HL-60/S4 (cell line): Measurements from ENCODE around the gene SH3RF3.

Source experiments
- in situ Hi-C: fragments of 300-500 bp; cut with MboI; formaldehyde crosslinking; loops from 2 replicates; pipeline ENCODE4 v1.14.3; 2022; ENCODE audit warnings: low sequenced_read_pairs

SH3RF3 gene

DNA sequence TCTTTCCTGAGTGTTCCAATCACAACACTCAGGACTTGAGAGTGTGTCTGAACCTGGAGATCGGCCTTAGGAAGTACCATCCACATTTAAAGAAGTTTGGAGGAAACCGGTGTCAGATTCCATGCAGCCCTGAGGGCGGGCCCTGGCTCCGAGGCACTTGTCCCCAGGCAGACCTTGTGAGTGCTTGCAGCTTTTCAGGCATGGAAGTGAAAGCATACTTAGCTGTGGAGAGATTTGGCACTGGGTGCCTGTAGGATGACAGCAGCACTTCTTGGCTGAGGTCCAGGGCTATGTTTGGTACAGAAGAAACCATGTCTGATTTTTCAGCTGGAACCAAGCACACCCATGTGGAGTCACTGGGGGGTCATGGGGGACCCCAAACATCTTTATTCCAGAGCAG, 253.9 kb downstream of the SH3RF3 start:
- in situ Hi-C loops: no loop called here

DNA sequence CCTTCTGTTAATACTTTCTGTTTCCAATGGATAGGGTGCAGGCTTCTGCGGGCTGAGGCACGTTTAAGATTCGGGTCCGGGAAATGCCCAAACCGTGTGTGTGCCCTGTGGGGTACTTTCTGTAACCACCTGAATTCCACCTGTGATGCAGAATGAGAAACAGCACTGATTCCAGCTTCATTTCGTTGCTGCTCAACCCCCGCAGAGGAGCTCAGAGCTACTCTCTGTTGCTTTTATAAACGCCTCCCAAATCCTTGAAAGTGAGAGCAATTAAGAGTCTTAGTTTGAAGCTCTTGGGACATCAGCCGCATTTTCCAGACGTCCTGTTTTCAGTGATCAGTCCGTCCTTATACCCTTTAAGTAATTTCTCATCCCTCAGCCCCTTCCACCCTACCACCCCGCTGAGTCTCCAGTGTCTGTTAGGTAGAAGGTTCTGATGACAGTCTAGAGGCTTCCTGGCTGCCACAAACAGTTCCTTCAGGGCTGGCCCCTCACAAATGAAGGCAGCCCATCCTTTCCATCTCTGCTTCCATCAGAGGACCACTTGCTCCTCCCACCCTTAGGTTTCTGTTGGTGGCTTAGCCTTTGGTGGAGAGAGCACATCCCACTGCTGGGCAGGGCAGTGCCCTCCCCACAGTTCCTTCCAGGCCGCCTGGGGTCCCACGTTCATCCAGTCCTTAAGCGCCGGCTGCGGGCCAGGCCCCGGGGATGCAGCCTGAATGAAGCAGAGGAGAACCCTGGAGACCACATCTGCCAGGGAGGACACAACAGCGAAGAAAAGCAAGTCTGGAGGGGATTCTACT, 254.7 kb downstream of the SH3RF3 start:
- in situ Hi-C loops: no loop called here

DNA sequence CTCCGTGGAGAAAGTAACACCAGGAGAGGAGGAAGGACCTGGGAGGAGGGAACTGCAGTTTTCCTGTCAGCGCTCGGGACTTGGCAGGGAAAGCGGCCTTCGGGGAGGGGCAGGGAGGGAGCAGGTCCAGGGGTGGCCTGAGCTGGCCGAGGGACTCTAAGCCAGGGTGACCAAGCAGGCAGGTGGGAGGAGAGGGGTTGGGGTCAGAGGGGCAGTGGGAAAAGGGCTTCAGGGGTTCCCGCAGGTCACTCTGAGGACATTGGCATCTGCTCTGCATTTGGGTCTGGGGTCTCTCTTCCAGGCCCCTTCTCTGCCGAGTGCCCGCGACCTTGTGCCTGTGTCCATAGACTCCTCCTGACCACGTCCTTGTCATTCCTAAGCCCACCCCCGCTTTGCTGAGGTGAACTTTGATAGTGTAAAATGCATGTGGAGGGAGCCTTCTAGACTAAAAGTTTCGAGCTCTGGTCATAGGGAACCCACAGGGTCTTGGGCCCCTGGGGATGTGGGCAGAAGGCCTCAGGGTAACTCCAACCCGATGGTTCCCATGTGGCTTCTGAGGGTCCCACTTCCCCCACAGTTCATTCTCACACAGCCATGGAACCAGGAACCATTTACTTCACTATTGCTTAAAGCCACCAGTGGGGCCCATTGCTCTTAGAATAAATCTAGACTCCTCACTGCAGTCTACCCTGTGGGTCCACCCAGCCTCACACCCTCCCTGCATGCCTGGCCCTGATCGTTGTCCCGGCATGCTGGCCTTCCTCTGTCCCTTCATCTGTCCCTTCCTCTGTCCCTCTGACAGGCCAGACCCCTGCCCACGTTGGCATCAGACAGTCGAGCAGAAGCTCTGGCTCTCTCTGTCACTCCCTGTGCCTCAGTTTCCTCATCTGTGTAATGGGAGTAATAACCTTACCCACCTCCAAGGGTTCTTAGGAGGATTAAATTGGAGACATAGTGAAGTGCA, 255.6 kb downstream of the SH3RF3 start:
- in situ Hi-C loops: no loop called here

DNA sequence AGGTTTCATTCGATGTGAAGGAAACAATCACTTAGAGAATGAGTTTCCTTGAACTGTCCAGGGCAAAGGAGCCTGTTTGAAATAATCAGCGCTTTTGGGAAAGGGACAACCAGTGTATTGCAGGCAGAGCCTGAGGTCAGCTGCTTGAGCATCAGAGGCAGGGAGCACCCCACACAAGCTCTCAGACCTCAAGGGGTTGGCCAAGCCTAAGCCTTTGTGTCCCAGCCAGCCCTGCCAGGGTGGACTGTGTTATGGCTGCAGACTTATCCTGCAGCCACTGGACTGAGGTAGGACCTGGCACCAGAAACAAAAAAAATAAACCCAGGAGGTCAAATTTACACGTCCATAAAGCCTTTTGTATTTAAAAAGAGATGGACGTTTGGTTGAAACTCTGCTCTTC, 256.5 kb downstream of the SH3RF3 start:
- in situ Hi-C loops: no loop called here

DNA sequence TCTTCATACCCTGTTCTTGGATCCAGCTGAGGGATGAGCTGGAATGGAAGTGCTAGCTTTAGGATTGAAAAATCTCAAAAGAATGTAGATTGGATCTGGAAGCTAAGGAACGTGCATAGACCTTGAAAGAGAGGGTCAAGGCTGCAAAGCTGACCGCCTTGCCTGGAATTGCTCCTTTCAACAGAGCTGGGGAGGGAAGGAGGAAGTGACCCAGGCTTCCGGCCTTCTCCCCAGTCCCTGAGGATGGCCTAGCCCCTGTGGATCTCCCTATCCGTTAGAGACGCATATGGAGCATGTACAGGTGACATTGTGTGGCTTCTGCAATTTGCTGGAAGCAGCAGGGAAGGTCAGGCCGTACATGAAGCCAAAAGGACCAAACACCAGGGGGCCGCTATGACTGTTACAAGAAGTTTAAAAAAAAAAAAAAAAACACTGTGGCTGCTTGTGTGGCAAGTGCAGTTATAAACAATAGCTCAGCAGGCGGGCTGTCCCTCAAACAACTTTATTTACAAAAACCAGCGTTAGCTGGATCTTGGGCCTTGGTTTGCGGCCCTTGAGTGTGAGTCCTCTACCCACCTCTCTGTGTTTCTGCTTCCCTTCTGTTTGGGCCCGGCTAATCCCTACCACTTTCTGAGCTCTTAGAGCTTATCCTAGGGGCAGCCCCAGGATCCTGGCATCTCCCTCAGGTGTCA, 257.1 kb downstream of the SH3RF3 start:
- in situ Hi-C loops: no loop called here

DNA sequence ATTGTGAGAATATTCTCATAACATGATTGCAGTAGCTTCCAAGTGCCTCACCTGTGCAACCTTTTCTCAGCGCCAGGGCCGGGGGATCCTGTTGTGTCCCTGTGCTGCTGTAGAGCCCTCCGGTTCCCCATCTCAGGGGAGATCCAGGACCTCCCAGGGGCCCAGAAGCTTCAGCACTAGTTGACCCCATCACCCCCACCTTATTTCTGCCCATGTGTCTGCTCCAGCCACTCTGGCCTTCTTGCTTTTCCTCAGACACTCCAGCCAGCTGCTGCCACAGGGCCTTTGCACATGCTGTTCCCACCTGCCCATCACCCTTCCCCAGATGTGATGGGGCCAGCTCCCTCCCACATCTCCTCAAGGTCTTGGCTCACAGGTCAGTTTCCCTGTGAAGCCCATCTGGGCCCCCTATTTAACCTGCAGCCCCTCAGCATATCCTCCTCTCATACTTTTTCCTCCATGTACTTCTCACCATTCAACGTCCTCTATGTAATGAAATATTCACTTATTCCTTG, 258.3 kb downstream of the SH3RF3 start:
- in situ Hi-C loops: no loop called here

DNA sequence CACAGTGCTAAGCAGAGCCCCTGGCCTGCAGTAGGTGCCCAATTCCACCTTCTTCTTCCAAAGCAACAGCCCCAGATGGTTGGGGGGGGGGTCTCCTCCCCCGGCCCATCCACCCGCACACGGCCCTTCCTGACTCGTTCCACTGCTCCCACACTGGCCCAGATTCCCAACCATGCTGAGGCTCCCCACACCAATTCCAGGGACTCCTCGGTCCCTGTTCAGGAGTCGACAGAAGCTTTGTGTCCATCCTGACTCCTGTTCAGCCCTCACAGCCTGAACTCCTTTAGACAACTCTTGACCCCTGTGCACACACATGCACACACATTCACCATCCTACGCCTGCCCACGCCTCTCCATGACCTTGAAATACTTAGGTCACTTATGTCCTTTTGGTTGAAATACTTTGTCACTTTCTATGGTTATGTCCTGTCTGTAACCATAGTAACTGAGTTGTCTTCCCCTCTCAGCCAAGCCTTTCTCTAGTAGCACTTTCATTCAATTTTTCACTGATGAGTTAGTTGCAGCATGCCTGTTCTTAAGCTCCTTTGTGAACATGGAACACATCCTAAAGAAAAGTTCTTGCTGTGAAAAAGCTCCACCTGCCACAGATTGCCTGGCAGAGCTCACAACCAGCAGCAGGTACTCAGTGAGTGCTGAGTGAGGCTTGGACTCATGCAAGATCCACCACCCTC, 258.9 kb downstream of the SH3RF3 start:
- in situ Hi-C loops: no loop called here

DNA sequence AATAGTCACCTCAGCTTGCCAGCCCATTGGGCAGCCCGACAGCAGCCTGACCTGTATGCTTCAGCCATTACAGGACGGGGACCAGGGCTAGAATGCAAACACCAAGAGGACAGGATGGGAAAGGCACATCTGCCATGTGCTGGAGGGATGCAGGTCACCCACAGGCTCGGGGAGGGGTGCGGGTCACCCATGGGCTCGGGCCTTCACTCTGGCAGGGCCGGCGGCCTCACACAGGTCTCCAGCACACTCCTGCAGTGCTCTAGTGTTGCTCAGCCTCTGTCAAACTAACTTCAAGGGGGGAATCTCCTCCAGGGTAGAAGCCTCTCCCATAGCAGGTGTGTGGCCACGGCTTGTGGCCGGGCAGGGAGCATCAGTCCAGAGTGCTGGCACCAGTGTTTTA, 262.2 kb downstream of the SH3RF3 start:
- in situ Hi-C loops: no loop called here

DNA sequence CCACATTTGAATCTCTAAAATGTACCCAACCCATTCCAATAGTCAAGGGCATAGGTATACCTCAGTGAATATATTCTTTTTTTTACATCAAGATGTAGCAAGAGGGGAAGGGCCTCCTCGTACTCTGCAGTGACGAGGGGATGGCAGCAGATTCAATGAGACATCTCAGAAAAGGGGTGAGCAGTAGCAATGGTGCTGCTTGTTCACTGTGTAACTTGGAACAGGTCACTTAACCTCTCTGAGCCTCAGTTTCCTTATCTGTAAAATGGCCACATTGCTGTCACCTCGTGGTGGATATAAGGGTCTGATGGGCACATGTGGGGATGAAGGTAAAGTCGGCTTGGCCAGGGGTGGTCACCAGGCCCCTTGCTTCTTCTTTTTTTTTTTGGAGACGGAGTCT, 263.1 kb downstream of the SH3RF3 start:
- in situ Hi-C loops: no loop called here

DNA sequence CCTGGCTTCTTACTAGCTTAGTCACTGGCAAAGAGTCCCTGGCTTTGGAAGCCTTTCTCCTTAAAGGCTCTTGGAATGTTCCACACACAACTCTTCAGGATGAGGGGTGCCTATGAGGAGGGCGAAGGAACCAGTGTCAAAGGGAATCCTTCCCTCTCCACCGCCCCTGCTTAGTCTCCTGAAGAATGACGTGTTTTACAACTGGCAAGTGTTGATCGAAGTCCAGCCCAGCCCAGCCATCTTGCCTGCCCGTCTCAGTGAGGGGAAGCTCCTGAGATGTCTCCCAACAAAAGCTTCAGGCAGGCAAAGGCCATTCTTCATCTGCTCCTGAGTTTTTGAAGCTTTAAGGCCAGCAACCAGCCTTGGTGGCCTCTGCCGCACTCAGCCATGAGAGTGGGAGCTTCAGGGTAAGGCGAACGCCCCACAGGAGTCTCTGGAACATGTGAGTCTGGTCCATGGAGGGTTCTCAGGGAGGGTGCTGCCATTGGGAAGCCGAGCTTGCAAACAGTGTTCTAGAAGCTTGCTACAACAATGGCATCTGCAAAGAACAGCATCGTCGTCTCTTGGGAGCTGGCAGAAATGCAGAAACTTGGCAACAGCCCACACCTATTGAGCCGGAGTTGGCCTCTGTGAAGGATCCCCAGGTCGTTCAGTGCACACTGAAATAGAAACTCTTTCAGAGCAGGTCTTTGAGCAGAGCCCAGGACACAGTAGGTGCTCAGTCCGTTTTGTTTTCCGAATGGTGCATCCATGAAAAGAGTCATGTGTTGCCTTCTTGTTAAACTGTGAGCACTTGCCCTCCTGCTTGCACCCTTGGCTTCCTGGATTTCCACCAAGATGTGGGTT, 264.0 kb downstream of the SH3RF3 start:
- in situ Hi-C loops: no loop called here

DNA sequence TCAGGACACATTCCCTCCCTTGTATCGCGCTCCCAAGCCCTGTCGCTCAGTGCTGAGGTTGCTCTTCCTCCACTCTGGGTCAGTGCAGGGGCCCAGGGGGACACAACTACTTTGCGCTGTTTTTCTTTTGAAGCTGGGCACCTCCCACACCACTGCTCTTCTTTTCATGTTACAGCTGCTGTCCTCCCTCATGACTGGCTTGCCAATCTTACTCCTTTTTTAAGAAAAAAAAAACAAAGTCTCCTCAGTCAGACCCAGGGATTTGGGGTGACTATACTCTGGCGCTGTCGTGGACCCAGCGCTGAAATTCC, 264.6 kb downstream of the SH3RF3 start:
- in situ Hi-C loops: no loop called here

DNA sequence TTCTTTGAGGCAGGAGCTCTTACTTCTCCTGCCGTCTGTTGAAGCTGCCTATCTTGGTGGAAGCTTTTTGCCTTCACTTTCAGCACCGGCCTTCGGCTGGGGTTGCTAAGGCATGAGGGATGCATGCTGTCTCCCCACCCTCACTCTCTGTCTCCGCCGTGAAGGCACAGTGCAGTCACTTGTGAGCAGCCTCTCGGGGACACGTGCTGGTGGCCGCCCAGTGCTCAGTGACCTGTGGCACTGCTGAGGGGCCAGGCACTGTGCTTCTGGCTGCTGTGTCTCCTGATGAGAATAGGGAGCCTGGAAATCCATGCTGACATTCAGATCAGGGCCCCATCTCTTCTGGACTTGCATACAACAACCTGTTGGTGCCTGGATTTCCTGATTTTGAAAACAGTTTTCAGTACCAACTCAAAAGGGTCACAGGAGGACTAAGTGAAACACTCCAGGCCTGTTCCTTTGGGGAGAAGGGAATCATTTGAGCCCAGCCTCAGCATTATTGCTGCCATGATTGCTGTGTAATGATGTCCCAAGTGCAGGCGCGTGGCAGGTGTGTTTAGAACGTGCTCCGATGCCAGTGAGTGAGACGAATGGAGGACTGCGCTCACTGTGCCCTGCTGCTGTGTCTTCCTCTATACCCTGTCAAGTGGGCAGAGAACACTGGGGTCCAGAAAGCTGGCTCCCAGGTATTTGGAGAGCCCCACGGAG, 266.6 kb downstream of the SH3RF3 start:
- in situ Hi-C loops: no loop called here

DNA sequence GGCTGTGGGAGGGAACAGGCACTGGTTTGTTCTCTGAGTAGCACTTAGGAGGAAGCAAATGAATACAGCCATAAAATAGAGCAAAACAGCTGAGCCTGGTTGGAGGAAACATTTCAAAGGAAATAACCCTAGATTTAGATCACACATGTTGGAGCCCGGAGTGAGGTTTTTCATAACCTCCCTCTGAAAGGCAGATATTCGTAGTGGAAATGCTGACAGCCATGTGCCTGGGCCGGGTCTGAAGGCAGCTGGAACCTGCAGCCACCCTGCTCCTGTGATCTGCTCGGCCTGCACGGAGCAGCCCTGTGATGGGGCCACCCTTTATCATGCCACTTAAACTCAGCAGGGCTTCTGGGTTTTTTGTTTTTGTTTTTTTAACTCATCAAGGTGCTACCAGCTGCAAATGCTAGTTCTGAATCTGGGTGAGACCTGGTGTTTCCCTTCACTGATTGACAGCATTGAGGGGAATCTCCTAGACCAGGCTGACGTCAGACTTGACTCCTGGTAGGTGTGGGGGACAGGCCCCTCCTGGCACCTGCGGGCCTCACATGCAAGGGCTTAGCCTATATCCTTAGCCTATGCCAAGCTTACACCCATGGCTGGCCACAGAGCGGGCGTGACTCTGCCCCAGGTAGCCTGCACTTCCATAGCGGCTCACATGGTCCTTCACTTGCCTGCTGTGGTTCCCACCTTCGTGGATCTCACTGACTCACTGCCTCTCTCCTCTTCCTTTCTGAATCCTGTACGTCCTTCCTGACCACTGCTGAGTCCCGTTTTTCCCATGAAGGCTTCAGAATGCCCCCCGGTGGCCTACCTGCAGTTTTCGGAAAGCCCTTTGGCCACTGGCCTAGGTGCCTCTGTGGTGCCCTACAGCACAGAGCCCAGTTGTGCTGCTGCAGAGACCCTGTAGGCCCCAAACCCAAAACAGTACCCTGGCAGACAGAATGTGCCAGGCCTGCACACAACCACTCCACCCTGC, 267.5 kb downstream of the SH3RF3 start:
- in situ Hi-C loops: no loop called here

DNA sequence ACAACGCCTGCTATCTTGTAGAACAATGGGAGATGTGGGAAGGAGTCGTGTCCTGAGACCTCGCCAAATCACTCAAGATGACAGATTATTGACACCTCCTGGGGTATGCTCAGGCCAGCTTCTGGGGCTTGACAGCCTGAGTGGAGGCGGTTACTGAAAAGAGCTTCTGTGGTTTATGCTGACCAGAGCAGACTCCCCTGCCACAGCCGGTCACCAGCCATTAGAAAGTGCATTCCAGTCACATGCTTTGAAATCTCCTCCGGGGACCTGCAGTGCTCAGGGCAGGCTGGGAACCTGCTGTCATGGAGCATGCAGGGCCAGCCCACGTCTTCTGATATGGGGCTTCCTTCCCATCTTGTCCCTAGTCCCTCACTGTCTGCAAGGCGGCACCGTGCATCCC, 268.9 kb downstream of the SH3RF3 start:
- in situ Hi-C loops: no loop called here

DNA sequence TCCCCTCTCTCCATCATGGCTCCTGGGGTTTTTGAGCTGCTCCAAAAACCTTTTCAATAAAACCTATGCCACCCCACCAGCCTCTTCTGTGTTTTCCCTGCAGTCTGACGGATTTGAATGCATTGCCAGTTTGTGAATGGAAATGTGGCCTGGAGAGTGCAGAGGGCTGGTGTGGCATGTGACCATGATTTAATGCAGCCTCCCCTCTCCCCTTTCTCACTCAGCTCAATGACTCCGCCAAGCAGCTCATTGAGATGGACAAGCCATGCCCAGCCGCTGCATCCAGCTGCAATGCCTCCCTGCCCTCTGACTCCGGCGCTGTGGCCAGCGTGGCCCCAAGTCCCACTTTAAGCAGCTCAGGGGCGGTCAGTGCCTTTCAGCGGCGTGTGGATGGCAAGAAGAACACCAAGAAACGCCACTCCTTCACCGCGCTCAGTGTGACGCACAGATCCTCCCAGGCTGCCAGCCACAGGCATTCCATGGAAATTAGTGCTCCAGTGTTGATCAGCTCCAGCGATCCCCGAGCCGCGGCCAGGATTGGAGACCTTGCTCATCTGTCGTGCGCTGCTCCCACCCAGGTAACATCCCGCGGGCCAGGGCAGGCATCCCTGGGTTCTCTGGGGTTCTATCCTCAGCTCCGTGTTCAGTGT, 269.5 kb downstream of the SH3RF3 start:
- in situ Hi-C loops: no loop called here

DNA sequence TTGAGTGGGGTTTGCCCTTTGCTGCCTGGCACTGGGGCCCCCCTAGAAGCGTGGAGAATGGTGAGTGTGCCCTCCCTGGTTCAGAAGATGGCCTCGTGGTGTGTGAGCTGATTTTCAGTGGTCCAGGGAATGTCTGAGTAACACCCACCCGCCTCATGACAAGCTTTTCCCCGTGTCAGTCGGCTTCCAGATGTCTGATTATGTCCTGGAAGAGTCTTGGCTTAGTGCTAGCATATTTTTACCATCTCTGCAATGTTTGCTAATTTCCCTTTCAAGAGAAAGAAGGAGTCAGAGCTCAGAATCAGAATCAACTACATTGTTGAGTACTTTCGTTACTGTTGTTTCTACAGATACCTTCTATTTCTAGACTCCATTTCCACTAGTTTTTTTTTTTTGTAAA, 270.1 kb downstream of the SH3RF3 start:
- in situ Hi-C loops: no loop called here

DNA sequence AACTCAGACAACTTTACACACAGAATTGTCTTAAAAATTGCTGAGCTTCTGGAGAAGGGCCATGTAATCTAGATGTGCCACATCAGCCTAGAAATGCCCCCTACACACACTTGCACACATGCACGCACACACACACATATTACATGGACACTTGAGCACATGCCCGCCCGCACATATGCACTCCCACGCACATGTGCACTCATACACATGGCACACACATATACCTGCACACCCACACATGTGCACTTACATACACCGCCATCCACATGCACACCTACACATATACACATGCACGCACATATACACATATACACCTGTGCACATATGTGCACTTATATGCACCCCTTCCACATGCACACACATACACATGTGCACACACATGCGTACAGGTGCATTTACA, 271.1 kb downstream of the SH3RF3 start:
- in situ Hi-C loops: no loop called here

DNA sequence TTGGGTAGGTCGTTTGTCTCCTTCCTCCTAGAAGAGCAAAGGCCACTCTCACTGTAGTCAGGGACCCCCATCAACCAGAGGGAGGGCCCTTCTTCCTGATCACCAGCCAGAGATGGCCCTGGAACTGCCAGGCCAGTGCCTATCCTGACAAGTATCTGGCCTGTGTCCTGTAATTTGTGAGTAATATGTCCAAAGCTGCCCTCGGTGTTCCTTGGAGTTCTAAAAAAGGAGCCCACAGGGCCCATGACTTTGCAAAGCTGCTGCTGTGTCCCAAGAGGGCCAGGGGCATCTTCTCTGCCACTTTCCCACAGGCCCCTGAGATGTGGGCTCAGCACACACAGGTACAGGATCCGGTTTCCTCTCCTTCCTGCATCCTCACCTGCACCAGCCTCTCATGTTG, 272.4 kb downstream of the SH3RF3 start:
- in situ Hi-C loops: no loop called here
